ENCODE data around the gene TEX261.
A peak's percentile ranks its signal among the peaks of the same experiment; 100 is the strongest.

The TEX261 gene

GRCh38 chr2:70956141-70956540, 38.5 kb downstream of the TEX261 start:
- no peak for DNase-seq

DNA sequence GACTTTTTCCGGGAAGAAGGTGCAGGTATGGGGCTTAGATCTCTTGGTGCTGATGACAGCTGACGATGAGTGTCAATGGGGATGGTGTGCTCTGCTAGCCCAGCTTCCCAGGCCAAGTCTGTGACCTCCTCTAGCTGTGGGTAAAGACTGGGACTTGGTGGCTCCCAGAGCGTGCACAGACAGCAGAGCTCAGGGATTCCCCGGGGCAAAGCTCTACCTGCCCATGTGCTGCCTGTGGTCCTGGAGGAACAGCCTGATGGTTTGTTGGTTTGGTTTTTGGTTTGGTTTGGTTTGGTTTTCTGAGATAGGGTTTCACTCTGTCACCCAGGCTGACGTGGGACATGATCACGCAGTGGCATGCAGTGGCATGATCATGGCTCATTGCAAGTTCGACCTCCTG, 39.8 kb downstream of the TEX261 start:
- DNase-seq: no peak

DNA sequence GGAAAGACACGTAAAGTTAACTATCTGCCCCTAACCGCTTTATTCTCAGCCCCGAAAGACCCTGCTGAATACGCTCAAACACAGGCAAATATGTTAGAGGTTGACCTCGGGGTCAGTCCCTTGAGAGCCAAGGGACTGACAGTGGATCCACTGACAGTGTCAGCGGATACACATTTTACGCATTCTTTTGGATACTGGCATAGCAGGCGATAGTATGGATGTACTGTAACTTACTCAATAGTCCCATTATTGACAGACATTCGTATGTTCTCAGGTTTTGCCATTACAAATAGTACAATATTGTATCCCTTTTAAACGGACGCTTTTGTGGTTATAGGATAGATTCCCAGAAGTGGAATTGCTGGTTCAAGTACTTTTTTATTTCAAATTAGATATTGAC, 45.6 kb downstream of the TEX261 start:
- no peak for DNase-seq

DNA sequence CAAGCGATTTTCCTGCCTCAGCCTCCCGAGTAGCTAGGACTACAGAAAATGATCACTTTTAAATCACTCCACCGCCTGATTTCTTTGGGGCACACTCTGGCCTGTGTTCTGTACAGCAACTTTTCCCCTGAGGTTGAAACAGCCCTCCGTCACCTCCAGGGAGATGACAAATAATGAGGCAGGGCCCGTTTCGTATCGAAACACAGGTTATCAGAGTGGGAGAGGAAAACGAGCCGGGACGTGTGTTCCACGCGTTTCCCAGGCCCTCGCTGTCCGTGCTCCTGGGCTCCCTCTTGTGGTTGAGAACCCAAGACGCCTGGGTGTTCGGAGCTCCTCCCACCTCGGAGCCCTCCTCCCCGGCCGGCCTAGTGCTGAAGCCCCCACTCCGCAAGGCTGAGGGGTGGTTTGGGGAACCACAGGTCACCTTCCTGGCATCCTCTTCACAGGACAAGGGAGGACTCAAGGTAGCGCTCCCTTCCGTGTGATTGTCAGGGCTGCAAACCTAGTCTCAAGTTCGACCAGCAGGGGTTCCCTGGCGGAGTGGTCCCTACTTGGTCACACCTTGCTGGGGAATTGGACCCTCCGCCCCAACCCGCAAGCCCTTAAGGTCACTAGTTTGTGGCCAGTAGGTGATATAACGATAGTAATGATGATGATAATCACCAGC, 46.2 kb downstream of the TEX261 start:
- DNase-seq: peak; percentile 57

DNA sequence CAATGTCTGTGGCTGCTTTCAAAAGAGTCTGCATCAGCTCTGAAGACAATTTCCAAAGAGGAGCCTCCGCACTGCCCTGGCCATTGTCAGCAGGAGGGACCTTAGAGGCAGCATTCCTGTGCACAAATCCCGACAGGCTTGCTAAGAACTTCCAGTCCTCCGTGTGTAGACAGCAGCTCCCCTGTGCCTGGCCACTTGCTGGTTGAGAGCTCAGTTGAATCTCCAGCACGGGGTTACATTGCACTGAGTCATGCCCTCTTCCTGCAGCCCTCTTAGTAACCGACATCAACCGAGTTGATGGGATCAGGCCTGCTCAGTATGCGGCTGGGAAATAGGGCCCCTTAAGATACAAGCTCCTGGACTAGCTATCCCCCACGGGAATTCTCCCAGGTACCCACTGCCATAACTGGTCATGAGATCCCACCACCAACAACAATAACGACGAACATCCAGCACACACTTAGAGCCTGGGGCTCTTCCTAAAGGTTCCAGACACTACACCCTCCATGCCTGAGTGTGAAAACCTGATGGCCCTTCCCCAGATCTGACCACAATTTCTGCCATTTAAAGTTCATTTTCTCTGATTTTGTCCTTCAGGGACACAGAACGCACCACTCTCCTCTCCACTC, 47.0 kb downstream of the TEX261 start:
- no peak for DNase-seq

GRCh38 chr2:70946832-70947442, 47.7 kb downstream of the TEX261 start:
- DNase-seq: peak; percentile 51

GRCh38 chr2:70944111-70944690, 50.5 kb downstream of the TEX261 start:
- no peak for DNase-seq

GRCh38 chr2:70943205-70943871, 51.3 kb downstream of the TEX261 start:
- peak; percentile 59 for DNase-seq

DNA sequence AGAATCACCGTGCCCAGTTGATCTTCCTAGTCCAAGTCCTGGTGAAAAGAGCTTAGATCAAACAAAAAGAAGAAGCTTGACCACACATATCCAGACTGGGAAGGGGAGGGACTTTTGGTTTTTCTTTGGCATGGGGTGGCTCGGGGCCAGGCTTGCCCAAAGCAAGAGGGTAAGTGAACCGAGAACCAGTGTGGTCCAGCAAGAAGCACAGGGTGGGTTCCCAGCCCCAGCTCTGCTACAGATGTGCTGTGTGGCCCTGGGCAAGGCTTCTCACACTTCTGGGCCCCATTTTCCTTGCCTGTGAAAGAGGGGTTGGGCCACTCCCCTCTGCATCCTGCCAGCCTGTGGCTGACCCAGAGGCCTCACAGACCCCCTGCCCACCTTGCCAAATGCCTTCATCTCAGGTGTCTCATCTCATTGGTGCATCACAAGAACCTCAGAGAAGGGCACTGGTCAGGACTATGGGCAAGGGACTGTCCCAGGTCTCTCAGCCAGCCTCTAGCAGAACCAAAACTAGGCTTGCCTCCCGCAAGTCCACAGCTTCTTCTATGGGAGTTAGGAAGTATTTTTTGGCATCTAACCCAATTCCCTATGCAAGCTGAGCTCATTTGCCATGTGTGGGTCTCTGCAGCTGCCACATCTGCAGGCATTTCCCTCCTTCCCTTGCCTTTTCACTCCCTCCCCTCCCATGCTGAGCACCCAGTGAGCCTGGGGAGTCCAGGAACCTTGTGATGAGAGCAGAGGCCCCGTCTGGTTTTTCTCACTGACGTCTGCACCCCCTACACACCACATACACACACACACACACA, 52.1 kb downstream of the TEX261 start:
- no peak for DNase-seq

DNA sequence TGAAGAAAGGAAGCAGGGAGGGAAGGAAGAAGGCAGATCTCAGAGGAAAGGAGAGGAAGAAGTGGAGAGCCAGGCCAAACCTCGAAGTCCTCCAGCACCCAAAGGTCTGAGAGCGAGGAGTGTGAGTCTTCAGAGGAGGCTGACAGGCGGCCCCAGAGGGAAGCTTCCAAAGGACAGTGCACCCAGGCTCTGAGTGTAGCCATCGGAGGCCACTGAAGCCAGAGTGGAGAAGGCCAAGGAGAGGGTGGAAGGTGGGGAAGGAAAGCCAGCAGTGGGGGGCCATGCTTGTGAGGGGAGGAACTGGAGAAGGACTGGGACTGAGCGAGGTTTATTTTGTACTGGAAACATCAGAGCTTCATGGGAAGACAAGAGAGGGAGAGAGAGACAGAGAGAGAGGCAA, 53.0 kb downstream of the TEX261 start:
- no peak for DNase-seq

GRCh38 chr2:70941186-70941585, 53.5 kb downstream of the TEX261 start:
- DNase-seq: no peak

DNA sequence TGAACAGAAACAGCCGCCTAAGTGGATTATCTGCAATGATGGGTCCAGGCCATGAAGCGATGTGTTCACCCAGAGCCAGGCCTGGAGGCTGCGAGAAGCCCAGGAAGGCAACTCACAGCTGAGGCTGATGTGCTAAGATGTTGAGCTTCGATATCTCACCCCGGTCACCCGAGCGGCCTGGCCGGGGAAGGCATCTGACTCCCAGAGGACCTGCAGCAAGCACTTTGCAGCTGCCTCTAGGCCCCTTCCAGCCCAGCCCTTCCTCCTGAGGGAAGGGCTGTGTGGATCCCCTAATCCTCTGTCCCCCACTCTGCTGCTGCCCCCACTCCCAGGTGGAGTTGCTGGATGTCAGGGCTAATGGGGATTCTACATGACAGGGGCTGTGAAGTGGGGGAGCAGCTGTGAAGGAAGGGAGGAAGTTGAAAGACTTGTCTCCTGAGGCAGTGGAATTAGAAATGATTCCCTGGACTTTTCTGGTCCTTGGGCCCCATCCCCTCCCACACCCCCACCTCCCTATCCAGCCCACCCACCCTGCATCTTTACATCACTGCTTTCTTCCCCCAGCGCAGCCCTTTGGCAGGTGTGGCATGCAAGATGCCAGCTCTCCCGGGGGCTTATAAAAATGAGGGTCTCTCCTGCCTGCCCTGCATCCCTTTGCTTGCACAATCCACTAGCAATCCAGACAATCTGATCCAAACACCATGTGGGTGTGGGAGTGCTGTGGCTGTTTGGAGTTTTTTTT, 54.7 kb downstream of the TEX261 start:
- no peak for DNase-seq

GRCh38 chr2:70939001-70939838, 55.5 kb downstream of the TEX261 start:
- peak; percentile 74 for DNase-seq

DNA sequence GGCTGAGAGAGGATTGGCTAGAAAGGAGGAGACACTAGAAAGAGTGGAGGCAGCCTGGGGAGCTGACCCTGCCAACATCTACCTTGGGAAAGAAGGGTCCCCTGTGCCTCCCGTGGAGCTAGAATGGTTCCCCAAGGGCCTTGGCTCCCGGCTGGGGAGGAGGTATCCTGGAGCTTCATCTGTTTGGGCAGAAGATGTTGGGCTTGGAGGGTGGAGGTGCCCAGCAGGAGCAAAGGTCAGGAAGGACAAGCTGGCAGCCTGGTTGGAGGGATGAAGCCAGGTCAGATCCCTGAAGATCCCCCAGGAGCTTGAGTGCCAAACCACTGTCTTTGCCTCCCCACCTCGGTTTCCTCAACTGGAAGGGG, 56.1 kb downstream of the TEX261 start:
- no peak for DNase-seq

DNA sequence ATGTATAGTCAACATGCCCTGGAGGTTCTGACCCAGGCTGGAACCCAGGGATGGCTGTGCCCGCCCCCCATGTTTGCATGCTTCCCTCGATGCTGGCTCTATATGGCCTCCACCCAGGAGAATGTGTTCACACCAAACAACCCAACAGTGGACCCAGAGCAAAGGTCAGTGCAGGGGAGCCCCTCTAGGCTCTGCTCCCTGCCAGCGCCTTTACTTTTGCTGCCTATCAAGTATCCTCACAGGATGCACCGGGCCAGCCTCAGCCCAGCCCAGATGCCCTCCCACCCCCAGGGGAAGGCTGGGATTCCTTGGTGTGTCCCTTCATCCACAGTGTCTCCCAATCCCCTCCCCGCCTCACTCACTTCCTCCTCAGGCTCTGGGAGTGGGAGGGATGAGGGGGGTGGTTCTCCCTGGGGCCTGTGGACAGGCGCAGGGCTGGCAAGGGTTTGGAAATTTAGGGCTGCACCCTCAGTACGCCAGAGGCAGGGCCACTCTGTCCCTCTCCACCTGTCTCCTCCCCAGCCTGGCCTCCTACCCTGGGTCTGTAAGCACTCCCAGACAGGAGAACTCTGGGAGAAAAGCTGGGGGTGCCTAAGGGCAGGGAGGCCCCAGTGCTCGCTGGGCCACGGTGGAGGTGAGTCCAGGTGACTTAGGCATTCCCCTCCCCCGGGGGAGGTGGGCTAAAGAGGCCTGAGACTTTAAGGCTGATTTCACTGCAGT, 56.6 kb downstream of the TEX261 start:
- no peak for DNase-seq

DNA sequence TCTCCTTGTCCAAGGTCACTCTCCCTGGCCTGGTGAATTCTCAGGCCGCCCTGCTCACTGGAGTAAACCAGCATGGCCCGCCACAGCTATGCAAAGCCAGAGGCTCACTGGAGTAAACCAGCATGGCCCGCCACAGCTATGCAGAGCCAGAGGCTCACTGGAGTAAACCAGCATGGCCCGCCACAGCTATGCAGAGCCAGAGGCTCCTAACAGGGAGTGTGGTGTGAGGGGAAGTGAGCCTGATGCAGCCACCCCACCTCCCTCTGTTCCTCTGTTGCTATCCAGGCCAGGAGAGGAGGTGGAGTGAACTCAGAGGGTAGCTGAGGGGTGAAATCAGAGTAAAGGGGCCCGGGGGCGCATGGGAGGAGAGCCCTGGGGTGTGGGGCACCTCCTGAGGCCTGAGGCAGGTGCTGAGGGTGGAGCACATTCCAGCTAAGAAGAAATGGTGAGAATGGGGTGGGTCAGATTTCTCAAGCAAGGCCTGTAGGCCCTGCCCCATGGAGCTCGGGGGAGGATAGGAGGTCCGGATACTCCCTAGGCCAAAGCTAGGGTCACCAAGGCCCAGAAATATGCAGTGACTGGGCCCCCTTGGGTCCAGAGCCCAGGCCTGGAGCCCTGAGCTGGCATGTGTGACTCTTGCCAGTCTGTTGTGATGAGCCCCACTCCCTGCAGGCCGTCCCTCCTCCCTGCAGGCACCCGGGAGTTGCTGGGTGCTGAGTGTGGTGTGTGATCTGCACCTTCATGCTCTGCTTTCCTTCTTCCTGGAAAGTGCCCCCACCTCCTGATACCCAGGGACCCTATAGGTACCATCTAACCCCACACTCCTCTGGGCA, 57.5 kb downstream of the TEX261 start:
- no peak for DNase-seq

- DNase-seq: peak; percentile 21
These were observed 58.3 kb downstream of the TEX261 start for GRCh38 chr2:70936165-70936978.

Measured in NCI-H146 (cell line).